Endometrium (tissue), 2 donors: ENCODE measurements around the gene PLEKHG4B.
"Not testable (repeated sequence)": the region's sequence is repeated elsewhere in the genome, so short reads cannot be mapped to it uniquely, and the experiment has no call there.

Experiments used
- FAIRE-seq: peaks from 2 replicates; lab custom pipeline; 2012; peaks lifted over from hg19 to GRCh38; lab: Jason Lieb, UNC
- donor health status: control.
- donor health status: control.

The PLEKHG4B gene

GRCh38 chr5:204462-204861, 112.5 kb downstream of the PLEKHG4B start:
- no peak for FAIRE-seq

GRCh38 chr5:204966-205670, 113.2 kb downstream of the PLEKHG4B start:
- FAIRE-seq = no peak

GRCh38 chr5:206406-206805, 114.4 kb downstream of the PLEKHG4B start:
- FAIRE-seq = no peak

DNA sequence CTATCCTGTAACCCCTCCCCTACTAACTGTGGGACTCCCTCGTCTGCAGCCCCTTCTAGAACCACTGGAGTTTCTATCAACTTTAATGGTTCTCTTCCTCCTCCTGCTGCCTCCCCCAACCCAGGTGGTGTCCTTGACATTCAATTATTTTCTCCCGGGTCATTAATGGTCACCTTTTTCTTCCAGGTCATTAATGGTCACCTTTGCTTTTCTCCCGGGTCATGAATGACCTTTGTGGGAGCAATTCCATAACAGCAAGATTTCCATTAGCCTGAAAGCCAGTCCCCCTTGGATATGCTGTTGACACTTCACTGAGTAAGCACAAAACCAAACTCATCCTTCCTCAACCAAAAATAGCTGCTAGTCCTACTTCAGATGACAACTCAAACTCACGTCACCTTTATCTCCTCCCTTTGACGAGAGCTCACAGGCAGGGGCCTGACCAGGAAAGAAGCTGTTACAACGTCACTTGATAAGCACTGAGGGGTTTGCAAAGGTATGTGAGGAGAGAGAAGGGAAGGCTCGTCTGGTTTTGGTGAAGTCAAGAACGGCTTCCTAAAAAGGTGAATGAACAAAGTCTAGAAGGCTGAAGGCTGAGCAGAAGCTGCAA, 115.1 kb downstream of the PLEKHG4B start:
- FAIRE-seq = no peak

GRCh38 chr5:207599-207998, 115.6 kb downstream of the PLEKHG4B start:
- no peak for FAIRE-seq

GRCh38 chr5:208449-209114, 116.6 kb downstream of the PLEKHG4B start:
- FAIRE-seq = no peak

DNA sequence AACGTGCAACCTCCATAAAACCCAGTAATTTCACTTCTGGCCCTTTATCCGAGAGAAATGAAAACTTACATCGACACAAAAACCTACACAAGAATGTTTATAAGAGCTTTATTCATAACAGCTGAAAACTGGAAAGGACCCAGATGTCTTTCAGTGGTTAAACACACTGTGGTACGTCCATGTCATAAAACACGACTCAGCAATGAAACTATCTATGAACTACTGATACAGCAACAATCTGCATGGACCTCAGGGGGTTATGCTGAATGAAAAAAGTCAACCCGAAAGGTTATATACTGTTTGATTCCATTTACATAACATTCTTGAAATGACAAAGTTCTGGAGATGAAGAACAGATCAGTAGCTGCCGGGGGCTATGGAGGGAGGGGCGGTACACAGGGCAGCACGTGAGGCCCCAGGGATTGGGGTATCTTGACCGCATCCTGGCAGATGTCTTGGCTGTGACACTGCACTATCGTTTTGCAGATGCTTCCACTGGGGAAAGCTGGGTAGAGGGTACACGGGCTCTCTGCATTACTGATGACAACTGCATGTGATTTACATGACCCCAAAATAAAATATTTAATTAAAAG, 121.9 kb downstream of the PLEKHG4B start:
- no peak for FAIRE-seq

- FAIRE-seq = not testable (repeated sequence)
These were observed 123.3 kb downstream of the PLEKHG4B start for GRCh38 chr5:215256-215655.

DNA sequence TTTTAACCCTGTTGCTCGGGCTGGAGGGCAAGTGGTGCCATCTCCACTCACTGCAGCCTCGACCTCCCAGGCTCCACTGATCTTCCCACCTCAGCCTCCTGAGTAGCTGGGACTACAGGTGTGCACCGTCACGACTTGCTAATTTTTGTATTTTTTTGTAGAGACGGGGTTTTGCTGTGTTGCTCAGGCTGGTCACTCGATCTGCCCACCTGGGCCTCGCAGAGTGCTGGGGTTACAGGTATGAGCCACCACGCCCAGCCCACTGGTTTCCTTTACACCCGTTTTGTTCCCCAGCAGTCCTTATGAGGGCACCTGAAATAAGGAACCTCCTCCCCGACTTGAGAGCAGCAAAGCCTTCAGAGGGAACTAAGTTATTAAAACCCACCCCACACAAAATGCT, 124.1 kb downstream of the PLEKHG4B start:
- not testable (repeated sequence) for FAIRE-seq

GRCh38 chr5:217494-218456, 125.8 kb downstream of the PLEKHG4B start, which contains the start of the genes CCDC127 and SDHA:
Gene CCDC127 (minus strand): TSS chr5:218153. CDS start chr5:216849, 1,304 bp downstream.
Gene SDHA (plus strand): TSS chr5:218320. CDS start chr5:218356, 36 bp downstream.
- not testable (repeated sequence) for FAIRE-seq

GRCh38 chr5:218457-219291, 126.7 kb downstream of the PLEKHG4B start:
- FAIRE-seq = no peak

- FAIRE-seq = no peak
These were observed 127.5 kb downstream of the PLEKHG4B start for GRCh38 chr5:219460-219863.

DNA sequence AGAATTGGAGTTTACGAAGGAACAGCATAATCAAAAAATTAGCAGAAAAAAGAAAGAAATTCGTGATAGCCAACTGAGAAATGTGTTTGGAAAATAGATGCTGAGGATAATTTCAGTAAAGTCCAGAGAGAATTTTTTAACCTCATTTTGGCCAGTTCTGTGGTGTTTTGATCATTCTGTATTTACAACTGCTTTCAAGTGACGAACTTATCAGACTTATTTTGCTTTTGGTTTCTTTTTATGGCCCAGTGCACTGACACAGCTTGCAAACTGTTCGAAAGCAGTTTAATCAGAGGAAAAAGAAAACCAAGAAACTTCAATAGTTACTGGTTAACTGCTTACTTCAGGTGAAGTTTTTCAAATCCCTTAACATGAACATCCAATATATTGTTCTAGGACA, 128.0 kb downstream of the PLEKHG4B start:
- FAIRE-seq = no peak

- not testable (repeated sequence) for FAIRE-seq
These were observed 131.2 kb downstream of the PLEKHG4B start for GRCh38 chr5:222951-223715.

DNA sequence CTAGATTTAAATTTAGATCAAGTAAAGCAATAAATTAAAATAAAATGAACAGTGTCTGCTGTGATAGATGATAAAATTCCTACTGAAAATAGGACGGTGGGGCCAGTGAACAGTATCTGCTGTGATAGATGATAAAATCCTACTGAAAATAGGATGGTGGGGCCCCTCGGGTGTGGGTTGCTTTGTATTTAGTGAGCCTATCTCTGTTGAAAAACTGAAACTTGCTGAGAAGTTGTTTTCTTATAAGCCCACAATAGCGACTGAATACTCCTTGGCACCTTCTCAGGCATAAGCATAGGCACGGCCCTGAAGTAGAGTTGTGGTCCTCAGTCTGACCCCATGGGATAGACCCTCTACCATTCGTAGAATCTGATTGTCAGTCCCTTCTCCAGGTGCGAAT, 131.8 kb downstream of the PLEKHG4B start:
- FAIRE-seq = no peak

GRCh38 chr5:225334-225733, 133.4 kb downstream of the PLEKHG4B start:
- no peak for FAIRE-seq

DNA sequence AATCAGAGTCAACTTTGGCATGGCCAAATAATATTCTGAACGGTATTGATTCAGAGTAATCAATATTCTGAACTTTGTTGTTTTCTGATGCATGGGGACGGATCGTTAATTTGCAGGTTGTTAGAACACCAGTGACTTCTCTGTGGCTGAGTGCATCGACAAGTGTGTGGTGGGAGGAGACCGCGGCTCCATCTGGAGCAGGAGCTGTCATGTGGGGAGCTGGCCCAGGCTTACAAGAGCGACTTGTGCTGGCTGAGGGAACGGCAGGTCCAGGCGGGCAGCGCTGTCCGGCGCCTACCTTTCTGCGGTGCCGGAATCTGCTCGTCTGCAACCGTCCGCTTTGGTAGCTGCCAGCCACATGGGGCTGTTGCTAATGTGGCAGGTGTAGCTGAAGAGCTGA, 135.4 kb downstream of the PLEKHG4B start:
- FAIRE-seq = not testable (repeated sequence)

DNA sequence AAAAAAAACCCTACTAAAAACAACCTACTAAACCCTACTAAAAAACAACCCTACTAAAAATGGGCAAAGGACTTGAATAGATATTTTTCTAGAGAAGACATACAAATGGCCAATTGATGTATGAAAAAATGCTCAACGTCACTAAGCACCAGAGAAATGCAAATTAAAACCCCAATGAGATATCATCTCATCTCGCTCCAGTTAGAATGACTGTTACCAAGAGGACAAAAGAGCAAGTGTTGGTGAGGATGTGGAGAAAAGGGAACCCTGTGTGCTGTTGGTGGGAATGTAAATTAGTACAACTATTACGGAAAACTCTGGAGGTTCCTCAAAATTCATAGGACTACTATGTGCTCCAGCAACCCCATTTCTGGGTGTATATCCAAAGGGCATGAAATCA, 136.9 kb downstream of the PLEKHG4B start:
- no peak for FAIRE-seq

DNA sequence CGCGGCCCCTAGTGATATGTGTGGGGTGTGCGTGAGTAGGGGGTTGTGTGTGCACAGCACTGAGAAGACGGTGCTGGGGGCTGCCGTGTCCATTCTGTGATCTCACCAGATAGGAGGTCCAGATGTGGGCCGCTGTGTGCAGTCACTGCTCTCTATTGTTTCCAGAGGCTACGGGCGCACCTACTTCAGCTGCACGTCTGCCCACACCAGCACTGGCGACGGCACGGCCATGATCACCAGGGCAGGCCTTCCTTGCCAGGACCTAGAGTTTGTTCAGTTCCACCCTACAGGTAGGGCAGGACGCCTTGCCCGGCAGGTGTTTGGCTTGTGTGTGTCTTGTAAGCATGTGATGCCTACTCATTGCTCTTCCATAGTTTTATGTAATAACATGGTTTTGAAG, 138.7 kb downstream of the PLEKHG4B start:
- FAIRE-seq = no peak

DNA sequence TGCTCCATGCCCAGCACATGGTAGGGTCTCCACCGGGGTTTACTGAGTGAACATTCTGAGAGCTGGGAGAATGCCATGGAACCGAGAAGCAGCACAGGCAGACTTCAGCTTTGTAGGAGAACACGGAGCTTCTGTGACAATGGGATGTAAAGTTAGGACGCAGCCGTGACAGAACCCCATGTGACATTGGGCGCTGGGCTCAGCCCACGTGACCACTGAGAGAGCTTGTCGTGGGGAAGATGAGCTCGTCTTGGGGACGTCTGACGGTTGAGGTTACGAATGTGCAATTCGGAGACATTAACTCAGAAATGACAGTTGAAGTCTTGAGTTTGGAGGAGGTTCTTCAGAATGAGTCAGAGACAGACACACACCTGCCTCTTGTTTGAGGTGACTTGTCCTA, 139.7 kb downstream of the PLEKHG4B start:
- no peak for FAIRE-seq
